HCT116 (cell line): ENCODE measurements around the gene PDE2A. TPM values are rescaled to one million over a fixed set of nuclear protein-coding genes. Genes with fewer than 3 reads are reported as not detected.

Experiments
- ATAC-seq: fragments of 200-7000 bp; cut with Tn5 transposase; 2 replicates; pipeline ENCODE4 v1.9.1; 2020; ENCODE audit warnings: mild to moderate bottlenecking, moderate library complexity
- BruUV-seq: library from RNA; stranded (reverse); fragments of 400-500 nt; replicated peaks from 2 replicates; lab custom pipeline; 2021; lab: Mats Ljungman, UMichigan
- CTCF ChIA-PET: fragments of 300-600 bp; sonication (Branson Sonifier 250); formaldehyde crosslinking; loops from one replicate; lab custom pipeline; 2021; ENCODE audit warnings: antibody characterized with exemption; lab: Charles Lee
- POLR2A ChIA-PET: fragments of 300-600, 350-600 bp; sonication (Branson Sonifier 250); formaldehyde crosslinking; loops from one replicate; lab custom pipeline; 2021; ENCODE audit warnings: antibody characterized with exemption; lab: Charles Lee
- RAD21 ChIA-PET, 2 experiments: fragments of 300-600 bp; sonication (Branson Sonifier 250); formaldehyde crosslinking; loops; one replicate each; lab custom pipeline; 2023; ENCODE audit warnings: low total read pairs in 2 of 2; ENCODE audit not compliant: uncharacterized antibody in 2 of 2, unreplicated experiment in 2 of 2, low non-redundant PET in 1 of 2; lab: Charles Lee
- DNase-seq: peaks from one replicate; pipeline ENCODE4 v3.0.0-alpha.2; 2010; ENCODE audit warnings: low read depth, low spot score
- H2AFZ ChIP-seq: fragments of 200-600 bp; shearing (Covaris generic), sonication (generic); 2 replicates; pipeline ENCODE4 v1.6.1; 2017; ENCODE audit warnings: low read depth, mixed run types, mixed read lengths, antibody characterized with exemption, low read length; ENCODE audit not compliant: poor library complexity, severe bottlenecking
- H3K27ac ChIP-seq: 2 replicates; pipeline ENCODE4 v1.5.1; 2012; ENCODE audit warnings: low read depth, low read length
- H3K27me3 ChIP-seq: fragments of 200-600 bp; sonication (generic); 2 replicates; pipeline ENCODE4 v1.6.1; 2016; ENCODE audit warnings: mixed run types, low read length, mixed read lengths; ENCODE audit not compliant: insufficient read depth
- H3K36me3 ChIP-seq, 2 experiments: fragments of 200-500 bp in 1 of 2; fragments of 200-600 bp in 1 of 2; sonication (Bioruptor generic) in 1 of 2; sonication (generic) in 1 of 2; 2 replicates each; pipeline versions ENCODE4 v1.5.1 to v1.6.1; 2014 to 2016; ENCODE audit warnings: low read length in 2 of 2, inconsistent platforms in 1 of 2, mixed read lengths in 1 of 2, mixed run types in 1 of 2; ENCODE audit not compliant: insufficient read depth in 2 of 2, control insufficient read depth in 1 of 2
- H3K4me1 ChIP-seq, 2 experiments: fragments of 200-600 bp in 1 of 2; sonication (generic) in 1 of 2; 2 replicates each; pipeline versions ENCODE4 v1.5.1 to v1.6.1; 2012 to 2017; ENCODE audit warnings: low read length in 2 of 2, inconsistent platforms in 1 of 2, mild to moderate bottlenecking in 1 of 2, mixed read lengths in 1 of 2, mixed run types in 1 of 2, moderate library complexity in 1 of 2; ENCODE audit not compliant: insufficient read depth in 2 of 2, control insufficient read depth in 1 of 2
- H3K4me2 ChIP-seq: fragments of 200-600 bp; sonication (generic); 2 replicates; pipeline ENCODE4 v1.6.1; 2017; ENCODE audit warnings: mixed run types, low read length, mixed read lengths
- H3K4me3 ChIP-seq, 2 experiments: fragments of 200-600 bp in 1 of 2; sonication (generic) in 1 of 2; replicated peaks in 1 of 2; 2 replicates each; pipeline ENCODE4 v1.5.1; 2011 to 2016; ENCODE audit warnings: low read length in 2 of 2, control low read depth in 1 of 2, low read depth in 1 of 2, mild to moderate bottlenecking in 1 of 2, mixed read lengths in 1 of 2, mixed run types in 1 of 2
- H3K79me2 ChIP-seq: fragments of 200-600 bp; sonication (generic); 2 replicates; pipeline ENCODE4 v1.6.1; 2017; ENCODE audit warnings: mild to moderate bottlenecking, mixed run types, low read length, moderate library complexity, mixed read lengths; ENCODE audit not compliant: insufficient read depth
- H3K9ac ChIP-seq: fragments of 200-600 bp; sonication (generic); 2 replicates; pipeline ENCODE4 v1.6.1; 2016; ENCODE audit warnings: low read length, mixed read lengths
- H3K9me2 ChIP-seq: fragments of 200-600 bp; sonication (generic), shearing (Covaris generic); 2 replicates; pipeline ENCODE4 v1.6.1; 2017; ENCODE audit warnings: mixed run types, mild to moderate bottlenecking, moderate library complexity; ENCODE audit not compliant: insufficient read depth
- H3K9me3 ChIP-seq, 2 experiments: fragments of 200-500 bp in 1 of 2; fragments of 200-600 bp in 1 of 2; sonication (Bioruptor generic) in 1 of 2; sonication (generic) in 1 of 2; 2 replicates each; pipeline ENCODE4 v1.6.1; 2014 to 2017; ENCODE audit warnings: low read length in 2 of 2, mixed read lengths in 2 of 2, inconsistent platforms in 1 of 2, low read depth in 1 of 2, mild to moderate bottlenecking in 1 of 2, mixed run types in 1 of 2, moderate library complexity in 1 of 2; ENCODE audit not compliant: control insufficient read depth in 1 of 2, insufficient read depth in 1 of 2
- H4K20me1 ChIP-seq: fragments of 200-600 bp; sonication (generic), shearing (Covaris generic); 2 replicates; pipeline ENCODE4 v1.6.1; 2017; ENCODE audit warnings: mixed run types, mild to moderate bottlenecking, moderate library complexity; ENCODE audit not compliant: insufficient read depth
- ATF3 ChIP-seq: IDR thresholded peaks from 2 replicates; pipeline ENCODE4 v1.6.1; 2012
- CEBPB ChIP-seq: IDR thresholded peaks from 2 replicates; pipeline ENCODE4 v1.6.1; 2012; ENCODE audit warnings: low read depth
- ELF1 ChIP-seq: IDR thresholded peaks from 2 replicates; pipeline ENCODE4 v1.6.1; 2012; ENCODE audit warnings: low read depth, borderline replicate concordance
- EZH2 ChIP-seq: fragments of 200-600 bp; sonication (generic); IDR thresholded peaks from 2 replicates; pipeline ENCODE4 v1.6.1; 2017; ENCODE audit warnings: antibody characterized with exemption, mixed run types
- FOSL1 ChIP-seq: IDR thresholded peaks from 2 replicates; pipeline ENCODE4 v1.6.1; 2012; ENCODE audit warnings: low read depth
- JUND ChIP-seq: IDR thresholded peaks from 2 replicates; pipeline ENCODE4 v1.6.1; 2012
- MAX ChIP-seq: IDR thresholded peaks from 2 replicates; pipeline ENCODE4 v1.6.1; 2012
- POLR2A ChIP-seq: IDR thresholded peaks from 2 replicates; pipeline ENCODE4 v1.7.0; 2011; ENCODE audit warnings: borderline replicate concordance; ENCODE audit not compliant: insufficient read depth, insufficient read length; ENCODE audit errors: extremely low read depth
- POLR2AphosphoS5 ChIP-seq: IDR thresholded peaks from 2 replicates; pipeline ENCODE4 v1.6.1; 2011; ENCODE audit warnings: mild to moderate bottlenecking, low read depth, low read length, moderate library complexity
- SRF ChIP-seq: IDR thresholded peaks from 2 replicates; pipeline ENCODE4 v1.6.1; 2012; ENCODE audit warnings: low read depth
- TCF7L2 ChIP-seq: IDR thresholded peaks from 2 replicates; pipeline ENCODE4 v1.7.0; 2011; ENCODE audit warnings: borderline replicate concordance, inconsistent platforms; ENCODE audit not compliant: insufficient read depth, insufficient read length; ENCODE audit errors: extremely low read depth
- YY1 ChIP-seq: IDR thresholded peaks from 2 replicates; pipeline ENCODE4 v1.6.1; 2011; ENCODE audit warnings: low read length, low read depth, moderate library complexity, mild to moderate bottlenecking; ENCODE audit not compliant: insufficient replicate concordance; ENCODE audit errors: extremely low read depth
- ZBTB33 ChIP-seq: IDR thresholded peaks from 2 replicates; pipeline ENCODE4 v1.6.1; 2011; ENCODE audit warnings: mild to moderate bottlenecking, low read length, moderate library complexity; ENCODE audit not compliant: insufficient replicate concordance; ENCODE audit errors: extremely low read depth
- ZFX ChIP-seq: fragments of 450-650 bp; IDR thresholded peaks from 2 replicates; pipeline ENCODE4 v1.6.1; 2017
- ZNF274 ChIP-seq: fragments of 200-500 bp; sonication (Bioruptor generic); IDR thresholded peaks from 2 replicates; pipeline ENCODE4 v1.6.1; 2014; ENCODE audit warnings: mild to moderate bottlenecking, low read depth, low read length, inconsistent platforms
- intact Hi-C: fragments of 100-400 bp; cut with micrococcal nuclease; formaldehyde crosslinking; loops from 2 replicates; pipeline ENCODE4 v1.10.0; 2022
- total RNA-seq: library from RNA; stranded (reverse); gene quantifications from one replicate; pipeline ENCODE4 v1.2.1, GENCODE V29; 2021; ENCODE audit not compliant: unreplicated experiment
- TF ChIP-seq, protein P1 (sequence below): IDR thresholded peaks from 2 replicates; pipeline ENCODE4 v1.6.1; 2012; ENCODE audit warnings: low read depth
- TF ChIP-seq, protein P2 (sequence below), 3 experiments: fragments of 200-600 bp in 1 of 3; sonication (generic) in 1 of 3; IDR thresholded peaks in 2 of 3; conservative IDR thresholded peaks in 1 of 3; 2 replicates each; pipeline ENCODE4 v1.5.1; 2012 to 2017; ENCODE audit warnings: low read depth in 2 of 3, low read length in 2 of 3, antibody characterized with exemption in 1 of 3, borderline replicate concordance in 1 of 3, control low read depth in 1 of 3, mild to moderate bottlenecking in 1 of 3, mixed read lengths in 1 of 3, mixed run types in 1 of 3, moderate library complexity in 1 of 3; ENCODE audit not compliant: insufficient read depth in 1 of 3

The PDE2A gene
- total RNA-seq, 1 experiment from 2014 or later, result 7.6 TPM

GRCh38 chr11:72652133-72652532 lies 22.1 kb downstream of the PDE2A start:
- Histone ChIP-seq H3K27me3 (no peaks in the 10 kb centered on the region), H3K4me1 (no peaks in the 10 kb centered on the region), H3K4me2 (no peak overlapping the region), H3K9me2 (no peaks in the 10 kb centered on the region), H2AFZ (no peak overlapping the region), H3K9me3 (no peaks in the 10 kb centered on the region), H3K36me3 (no peaks in the 10 kb centered on the region), H3K9ac (no peak overlapping the region), H3K27ac (no peak overlapping the region), H3K79me2 (no peaks in the 10 kb centered on the region), H4K20me1 (no peaks in the 10 kb centered on the region), H3K4me3 (no peak overlapping the region)
- CTCF ChIA-PET, result no interaction called here
- POLR2A ChIA-PET, result no interaction called here
- RAD21 ChIA-PET, result no interaction called here
- intact Hi-C loops, result no loop called here
- no peak for ATAC-seq
- no peak for TF ChIP-seq EZH2
- no peak for TF ChIP-seq ZFX
- TF ChIP-seq SRF, result no peak
- TF ChIP-seq, protein P1, sequence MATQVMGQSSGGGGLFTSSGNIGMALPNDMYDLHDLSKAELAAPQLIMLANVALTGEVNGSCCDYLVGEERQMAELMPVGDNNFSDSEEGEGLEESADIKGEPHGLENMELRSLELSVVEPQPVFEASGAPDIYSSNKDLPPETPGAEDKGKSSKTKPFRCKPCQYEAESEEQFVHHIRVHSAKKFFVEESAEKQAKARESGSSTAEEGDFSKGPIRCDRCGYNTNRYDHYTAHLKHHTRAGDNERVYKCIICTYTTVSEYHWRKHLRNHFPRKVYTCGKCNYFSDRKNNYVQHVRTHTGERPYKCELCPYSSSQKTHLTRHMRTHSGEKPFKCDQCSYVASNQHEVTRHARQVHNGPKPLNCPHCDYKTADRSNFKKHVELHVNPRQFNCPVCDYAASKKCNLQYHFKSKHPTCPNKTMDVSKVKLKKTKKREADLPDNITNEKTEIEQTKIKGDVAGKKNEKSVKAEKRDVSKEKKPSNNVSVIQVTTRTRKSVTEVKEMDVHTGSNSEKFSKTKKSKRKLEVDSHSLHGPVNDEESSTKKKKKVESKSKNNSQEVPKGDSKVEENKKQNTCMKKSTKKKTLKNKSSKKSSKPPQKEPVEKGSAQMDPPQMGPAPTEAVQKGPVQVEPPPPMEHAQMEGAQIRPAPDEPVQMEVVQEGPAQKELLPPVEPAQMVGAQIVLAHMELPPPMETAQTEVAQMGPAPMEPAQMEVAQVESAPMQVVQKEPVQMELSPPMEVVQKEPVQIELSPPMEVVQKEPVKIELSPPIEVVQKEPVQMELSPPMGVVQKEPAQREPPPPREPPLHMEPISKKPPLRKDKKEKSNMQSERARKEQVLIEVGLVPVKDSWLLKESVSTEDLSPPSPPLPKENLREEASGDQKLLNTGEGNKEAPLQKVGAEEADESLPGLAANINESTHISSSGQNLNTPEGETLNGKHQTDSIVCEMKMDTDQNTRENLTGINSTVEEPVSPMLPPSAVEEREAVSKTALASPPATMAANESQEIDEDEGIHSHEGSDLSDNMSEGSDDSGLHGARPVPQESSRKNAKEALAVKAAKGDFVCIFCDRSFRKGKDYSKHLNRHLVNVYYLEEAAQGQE, result no peak
- TF ChIP-seq ZNF274, result no peak
- no peak for TF ChIP-seq CEBPB
- TF ChIP-seq MAX, result no peak
- no peak for TF ChIP-seq JUND
- TF ChIP-seq FOSL1, result no peak
- no peak for TF ChIP-seq YY1
- no peak for TF ChIP-seq TCF7L2
- no peak for TF ChIP-seq POLR2A
- no peak for TF ChIP-seq POLR2AphosphoS5
- no peak for TF ChIP-seq ELF1
- TF ChIP-seq ATF3, result no peak
- TF ChIP-seq ZBTB33, result no peak
- TF ChIP-seq, protein P2, sequence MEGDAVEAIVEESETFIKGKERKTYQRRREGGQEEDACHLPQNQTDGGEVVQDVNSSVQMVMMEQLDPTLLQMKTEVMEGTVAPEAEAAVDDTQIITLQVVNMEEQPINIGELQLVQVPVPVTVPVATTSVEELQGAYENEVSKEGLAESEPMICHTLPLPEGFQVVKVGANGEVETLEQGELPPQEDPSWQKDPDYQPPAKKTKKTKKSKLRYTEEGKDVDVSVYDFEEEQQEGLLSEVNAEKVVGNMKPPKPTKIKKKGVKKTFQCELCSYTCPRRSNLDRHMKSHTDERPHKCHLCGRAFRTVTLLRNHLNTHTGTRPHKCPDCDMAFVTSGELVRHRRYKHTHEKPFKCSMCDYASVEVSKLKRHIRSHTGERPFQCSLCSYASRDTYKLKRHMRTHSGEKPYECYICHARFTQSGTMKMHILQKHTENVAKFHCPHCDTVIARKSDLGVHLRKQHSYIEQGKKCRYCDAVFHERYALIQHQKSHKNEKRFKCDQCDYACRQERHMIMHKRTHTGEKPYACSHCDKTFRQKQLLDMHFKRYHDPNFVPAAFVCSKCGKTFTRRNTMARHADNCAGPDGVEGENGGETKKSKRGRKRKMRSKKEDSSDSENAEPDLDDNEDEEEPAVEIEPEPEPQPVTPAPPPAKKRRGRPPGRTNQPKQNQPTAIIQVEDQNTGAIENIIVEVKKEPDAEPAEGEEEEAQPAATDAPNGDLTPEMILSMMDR (IDR thresholded peaks at IDR 0.05 in 2 of 3, conservative IDR thresholded peaks at IDR 0.05 in 1 of 3; ENCODE audit: borderline replicate concordance in 1 of 3, insufficient read depth in 1 of 3, low read depth in 2 of 3, low read length in 2 of 3), result no peak
- DNase-seq, result no peak
- BruUV-seq, result no TSS peak
